Gastroesophageal sphincter (tissue), 2 donors: ENCODE measurements around the gene ARID1B.

Source experiments
- EP300 ChIP-seq: sonication (generic); formaldehyde crosslinking; IDR thresholded peaks from one replicate; pipeline ENCODE4 v1.6.1; 2017; ENCODE audit warnings: antibody characterized with exemption, mild to moderate bottlenecking
- POLR2A ChIP-seq, 2 donors: fragments of 450-650 bp; IDR thresholded peaks; one replicate each; pipeline ENCODE4 v1.6.1; 2017; ENCODE audit warnings: antibody characterized with exemption in 2 of 2, mild to moderate bottlenecking in 2 of 2, moderate library complexity in 1 of 2

- TF ChIP-seq POLR2A (IDR thresholded peaks at IDR 0.05) (no peak), EP300 (no peak)
Observed at GRCh38 chr6:156876302-156876701, 99.1 kb downstream of the ARID1B start.
